ENCODE results near the gene DMAC2. TPM values are rescaled to one million over a fixed set of nuclear protein-coding genes. Genes with fewer than 3 reads are reported as not detected.

Gene DMAC2
- total and polyA plus RNA-seq, 2 donors (not counting 3 experiments of a cell fraction or from before 2014, with no cell fraction given) = 65.4 to 137 TPM

- Histone ChIP-seq H3K9me3 (replicated peaks; ENCODE audit: control insufficient read depth, insufficient read depth, low read length) (no peaks in the 10 kb centered on the region), H3K4me3 (replicated peaks in 1 of 3; ENCODE audit: insufficient read depth in 1 of 3, low read depth in 1 of 3, low read length in 3 of 3) (no peak overlapping the region), H3K27me3 (ENCODE audit: control insufficient read depth in 2 of 2, insufficient read depth in 2 of 2, low read length in 2 of 2) (peaks cover 7 to 9% of the 10 kb centered on the region in 2 experiments), H3K4me1 (ENCODE audit: control insufficient read depth, extremely low read depth, insufficient read depth, low read length) (no peaks in the 10 kb centered on the region), H3K9ac (replicated peaks; ENCODE audit: extremely low read depth, insufficient read depth, low read length) (no peak overlapping the region), H3K36me3 (ENCODE audit: control insufficient read depth in 2 of 2, extremely low read depth in 1 of 2, insufficient read depth in 2 of 2, low read length in 2 of 2) (no peaks in the 10 kb centered on the region), H3K27ac (ENCODE audit: insufficient read depth, low read depth, low read length) (no peak overlapping the region), H2AFZ (ENCODE audit: low read depth, low read length) (no peak overlapping the region), H3K4me2 (ENCODE audit: insufficient read depth, low read length) (no peak overlapping the region), H4K20me1 (replicated peaks; ENCODE audit: control insufficient read depth, extremely low read depth, insufficient read depth, low read length) (no peaks in the 10 kb centered on the region), H3K9me1 (replicated peaks; ENCODE audit: control insufficient read depth, extremely low read depth, insufficient read depth, low read length) (no peaks in the 10 kb centered on the region), H3K79me2 (ENCODE audit: control insufficient read depth, insufficient read depth, low read length) (no peaks in the 10 kb centered on the region)
- ChIA-PET POLR2A (no interaction called here), CTCF (interaction anchor here (4.1 to 8.9 kb wide), 2 partner anchors 12 to 119 kb away, joined by 33 to 343 read pairs; no protein-coding TSS in a partner anchor)
- no peak for DNase-seq (ENCODE audit: low read depth, low spot score)
- FAIRE-seq = no peak
- dilution Hi-C loops (cut with MboI; ENCODE audit: extremely low pct_ligation_motif_present, low sequenced_read_pairs) = no loop called here
- no TSS peak for BruUV-seq (replicated peaks)
- TF ChIP-seq EZH2 (IDR thresholded peaks at IDR 0.05; ENCODE audit: borderline replicate concordance, low read depth, low read length, severe bottlenecking) (no peak), CTCF (IDR thresholded peaks at IDR 0.05; ENCODE audit: extremely low read depth in 1 of 2, insufficient read depth in 1 of 2, low read depth in 1 of 2, low read length in 2 of 2) (no peak), MAX (IDR thresholded peaks at IDR 0.05; ENCODE audit: insufficient read depth, insufficient read length) (no peak), POLR2A (IDR thresholded peaks at IDR 0.05; ENCODE audit: low read depth, low read length) (no peak), FOS (IDR thresholded peaks at IDR 0.05; ENCODE audit: borderline replicate concordance, insufficient read depth, low read length) (no peak), GATA2 (IDR thresholded peaks at IDR 0.05; ENCODE audit: insufficient read depth, insufficient read length, low read depth, low read length) (no peak), JUN (IDR thresholded peaks at IDR 0.05; ENCODE audit: borderline replicate concordance, insufficient read depth, insufficient read length, low read depth) (no peak), POLR2AphosphoS5 (IDR thresholded peaks at IDR 0.05; ENCODE audit: insufficient read depth, low read depth, low read length) (no peak), MYC (IDR thresholded peaks at IDR 0.05; ENCODE audit: low read depth, low read length) (no peak)
- intact Hi-C loops (cut with micrococcal nuclease) = no loop called here
These were observed 5.9 kb upstream of the DMAC2 start for GRCh38 chr19:41445575-41445974.

All from endothelial cell of umbilical vein (primary cell).